ENCODE results near the gene CDK18. TPM values are rescaled to one million over a fixed set of nuclear protein-coding genes. Genes with fewer than 3 reads are reported as not detected.

Gene CDK18
- total RNA-seq, 1 experiment from 2014 or later = 38.5 TPM

DNA sequence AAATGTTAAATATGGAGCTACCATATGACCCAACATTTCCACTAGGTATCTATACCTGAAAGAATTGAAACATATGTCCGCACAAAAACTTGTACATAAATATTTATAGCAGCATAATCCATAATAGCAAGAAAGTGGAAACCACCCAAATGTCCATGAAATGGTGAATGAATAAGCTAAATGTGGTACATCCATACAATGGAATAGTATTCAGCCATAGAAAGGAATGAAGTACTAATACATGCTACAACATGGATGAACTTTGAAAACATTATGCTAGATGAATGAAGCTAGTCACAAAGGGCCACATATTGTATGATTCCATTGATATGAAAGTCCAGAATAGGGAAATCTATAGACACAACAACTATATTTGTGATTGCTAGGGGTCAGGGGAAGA lies 28.6 kb upstream of the CDK18 start:
- H3K36me3 Mint-ChIP-seq (ENCODE audit: insufficient read depth in 1 of 3, low read depth in 3 of 3) = peaks cover 0 to 11% (median 5%) of the 10 kb centered on the region in 3 experiments; a peak in 3 of 7 replicates
- Histone ChIP-seq H2BK120ac (ENCODE audit: low read depth, low read length, poor library complexity, severe bottlenecking) (no peak overlapping the region), H3K4me2 (ENCODE audit: insufficient read depth, insufficient read length, low read length) (no peak overlapping the region), H2BK20ac (ENCODE audit: low read depth, low read length, poor library complexity, severe bottlenecking) (no peak overlapping the region), H3K56ac (ENCODE audit: insufficient read length, low read depth, low read length) (no peak overlapping the region), H3K4me1 (ENCODE audit: insufficient read depth, low read length) (no peaks in the 10 kb centered on the region), H3K14ac (ENCODE audit: insufficient read depth, low read length) (no peak overlapping the region), H3K27ac (ENCODE audit: insufficient read length, low read depth, low read length) (no peak overlapping the region), H3T11ph (ENCODE audit: low read length) (no peak overlapping the region), H3K9me3 (ENCODE audit: control insufficient read depth, low read depth, low read length) (no peaks in the 10 kb centered on the region), H3K4ac (ENCODE audit: low read depth, low read length) (no peak overlapping the region), H3K27me3 (ENCODE audit: insufficient read depth, low read length) (no peaks in the 10 kb centered on the region), H3K23ac (ENCODE audit: insufficient read length, low read depth, low read length) (no peak overlapping the region), H2BK12ac (ENCODE audit: insufficient read length, low read depth, low read length) (no peak overlapping the region), H2AK5ac (ENCODE audit: insufficient read length, low read length) (no peak overlapping the region), H3K9ac (ENCODE audit: extremely low read depth, insufficient read length, low read length) (no peak overlapping the region), H4K91ac (ENCODE audit: insufficient read length, low read depth, low read length) (no peak overlapping the region), H3K23me2 (ENCODE audit: insufficient read length, low read depth, low read length, poor library complexity, severe bottlenecking) (no peaks in the 10 kb centered on the region), H3K18ac (ENCODE audit: insufficient read length, low read depth, low read length) (no peak overlapping the region), H4K8ac (replicated peaks; ENCODE audit: insufficient read length, low read depth, low read length) (no peak overlapping the region), H3K79me2 (ENCODE audit: insufficient read depth, low read length) (no peaks in the 10 kb centered on the region), H4K5ac (ENCODE audit: insufficient read length, low read depth, low read length) (no peak overlapping the region), H3K79me1 (ENCODE audit: insufficient read depth, low read depth, low read length, poor library complexity, severe bottlenecking) (no peaks in the 10 kb centered on the region), H4K20me1 (ENCODE audit: control insufficient read depth, insufficient read depth, insufficient read length) (peaks cover 2% of the 10 kb centered on the region), H2AFZ (ENCODE audit: low read length) (no peak overlapping the region), H2BK5ac (ENCODE audit: insufficient read length, low read length) (no peak overlapping the region), H2BK15ac (ENCODE audit: low read depth, low read length) (no peak overlapping the region)
- H3K27ac Mint-ChIP-seq = no peak overlapping the region
- H3K9me3 Mint-ChIP-seq = peaks cover 11 to 14% of the 10 kb centered on the region in 2 experiments
- no peak overlapping the region for H3K4me3 Mint-ChIP-seq
- DNase-seq = no peak
- TF ChIP-seq, protein P1, sequence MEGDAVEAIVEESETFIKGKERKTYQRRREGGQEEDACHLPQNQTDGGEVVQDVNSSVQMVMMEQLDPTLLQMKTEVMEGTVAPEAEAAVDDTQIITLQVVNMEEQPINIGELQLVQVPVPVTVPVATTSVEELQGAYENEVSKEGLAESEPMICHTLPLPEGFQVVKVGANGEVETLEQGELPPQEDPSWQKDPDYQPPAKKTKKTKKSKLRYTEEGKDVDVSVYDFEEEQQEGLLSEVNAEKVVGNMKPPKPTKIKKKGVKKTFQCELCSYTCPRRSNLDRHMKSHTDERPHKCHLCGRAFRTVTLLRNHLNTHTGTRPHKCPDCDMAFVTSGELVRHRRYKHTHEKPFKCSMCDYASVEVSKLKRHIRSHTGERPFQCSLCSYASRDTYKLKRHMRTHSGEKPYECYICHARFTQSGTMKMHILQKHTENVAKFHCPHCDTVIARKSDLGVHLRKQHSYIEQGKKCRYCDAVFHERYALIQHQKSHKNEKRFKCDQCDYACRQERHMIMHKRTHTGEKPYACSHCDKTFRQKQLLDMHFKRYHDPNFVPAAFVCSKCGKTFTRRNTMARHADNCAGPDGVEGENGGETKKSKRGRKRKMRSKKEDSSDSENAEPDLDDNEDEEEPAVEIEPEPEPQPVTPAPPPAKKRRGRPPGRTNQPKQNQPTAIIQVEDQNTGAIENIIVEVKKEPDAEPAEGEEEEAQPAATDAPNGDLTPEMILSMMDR (conservative IDR thresholded peaks at IDR 0.05) = no peak
- peaks cover 55% of the 10 kb centered on the region for H3K27me3 Mint-ChIP-seq (ENCODE audit: low read depth)
- no CpG with 5 or more reads among the region's 1 CpG for WGBS (ENCODE audit: extremely low coverage, insufficient read length, low lambda C conversion rate)
- H3K4me1 Mint-ChIP-seq = peaks cover 39 to 42% of the 10 kb centered on the region in 2 experiments
